ENCODE results near the gene PLPPR2.

DNA sequence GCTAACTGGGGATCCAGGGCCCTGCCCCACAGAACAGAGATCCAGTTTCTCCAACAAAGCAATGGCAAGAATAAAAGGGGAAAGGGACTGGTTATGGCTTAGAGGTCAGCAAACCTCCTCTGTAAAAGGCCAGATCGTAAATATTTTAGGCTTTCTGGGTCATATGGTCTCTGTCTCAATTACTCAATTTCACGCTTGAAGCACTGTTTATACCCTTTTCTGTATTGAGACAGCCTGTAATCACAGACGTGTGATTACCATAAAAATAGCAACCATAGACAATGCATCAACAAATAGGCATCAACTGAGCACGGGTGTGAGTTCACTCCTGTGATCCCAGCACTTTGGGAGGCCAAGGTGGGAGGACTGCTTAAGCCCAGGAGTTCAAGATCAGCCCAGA is 25.1 kb upstream of the PLPPR2 start:
- TF ChIP-seq CTCF (IDR thresholded peaks at IDR 0.05; ENCODE audit: low read depth, low read length, poor library complexity, severe bottlenecking) (no peak), EZH2phosphoT487 (IDR thresholded peaks at IDR 0.05; ENCODE audit: borderline replicate concordance, low read length) (no peak)

Data from DOHH2 (cell line).